Measurements from ENCODE around the gene SOCS2. TPM values are rescaled to one million over a fixed set of nuclear protein-coding genes. Genes with fewer than 3 reads are reported as not detected.

SOCS2 gene
- total RNA-seq, 6 donors from 2014 or later: 18.3 to 63.0 (median 34.6) TPM

DNA sequence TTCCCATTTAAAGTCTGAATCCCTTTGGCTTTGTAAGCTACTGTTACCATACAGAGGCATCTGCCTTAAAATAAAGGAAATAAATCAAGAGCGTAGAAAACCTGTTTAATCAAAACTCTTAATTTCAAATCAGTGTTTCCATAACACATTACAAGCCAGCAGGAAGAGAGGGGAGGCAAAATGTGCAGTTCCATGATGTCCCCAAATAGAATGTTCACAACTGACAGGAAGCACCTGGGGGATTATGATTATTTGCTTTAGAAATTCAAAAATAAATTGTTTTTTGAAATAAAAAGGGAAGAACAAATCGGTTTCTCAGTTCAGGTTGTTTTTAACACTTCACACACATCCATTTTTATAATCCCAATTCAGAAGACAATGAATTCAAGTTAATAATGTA, 21.4 kb downstream of the SOCS2 start:
- peak overlapping the region; percentile 27 to 83 (median 72) for H3K27ac ChIP-seq

DNA sequence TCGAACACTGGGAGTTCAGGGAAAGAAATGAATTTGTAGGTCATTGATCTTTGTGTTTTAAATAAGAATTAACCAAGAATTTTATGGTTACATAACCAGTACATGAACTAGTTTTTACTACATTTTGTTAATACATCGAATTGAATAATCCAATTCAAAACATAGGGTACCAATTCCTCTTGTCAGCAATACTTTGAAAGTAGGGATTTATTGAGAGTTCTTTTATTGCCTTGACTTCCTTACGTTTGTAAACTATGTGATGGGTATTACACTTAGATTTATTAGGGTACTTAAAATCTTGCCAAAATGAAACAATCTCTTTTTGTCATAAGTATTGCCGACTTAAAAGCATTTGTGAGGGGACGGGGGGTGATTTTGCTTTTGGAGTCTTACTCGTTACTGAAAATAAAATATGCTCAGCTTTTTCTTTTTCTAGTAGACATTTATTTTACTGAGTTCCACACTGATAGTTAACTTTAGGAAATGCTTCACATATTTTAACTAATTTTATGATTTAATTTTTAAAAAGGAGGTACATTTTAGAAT, 22.4 kb downstream of the SOCS2 start:
- peak overlapping the region; percentile 27 to 83 (median 72) for H3K27ac ChIP-seq
- peak overlapping the region in 2 of 4 donors; percentile 21 to 24 for H3K4me3 ChIP-seq
- 50 to 53% methylated on average over 6 of the region's 6 CpGs for WGBS, 2 donors
- DNase-seq: no peak
- no peaks in the 10 kb centered on the region for H3K27me3 ChIP-seq
- peaks cover 0 to 8% (median 2%) of the 10 kb centered on the region in 4 donors for H3K4me1 ChIP-seq
- H3K36me3 ChIP-seq: no peaks in the 10 kb centered on the region
- H3K9me3 ChIP-seq: no peaks in the 10 kb centered on the region
- no peak for TF ChIP-seq EP300 (IDR thresholded peaks at IDR 0.05)
- ATAC-seq (ENCODE audit: low FRiP score in 2 of 2): no peak

More for the DNA sequence above, 21.4 kb downstream of the SOCS2 start:
- peaks cover 0 to 8% (median 2%) of the 10 kb centered on the region in 4 donors for H3K4me1 ChIP-seq
- H3K27me3 ChIP-seq: no peaks in the 10 kb centered on the region
- WGBS, 2 donors: 34 to 54% methylated on average over 2 of the region's 2 CpGs
- ATAC-seq (ENCODE audit: low FRiP score in 2 of 2): no peak
- no peaks in the 10 kb centered on the region for H3K9me3 ChIP-seq
- no peaks in the 10 kb centered on the region for H3K36me3 ChIP-seq
- no peak for DNase-seq
- peak overlapping the region in 2 of 4 donors; percentile 21 to 24 for H3K4me3 ChIP-seq
- TF ChIP-seq, protein P1, sequence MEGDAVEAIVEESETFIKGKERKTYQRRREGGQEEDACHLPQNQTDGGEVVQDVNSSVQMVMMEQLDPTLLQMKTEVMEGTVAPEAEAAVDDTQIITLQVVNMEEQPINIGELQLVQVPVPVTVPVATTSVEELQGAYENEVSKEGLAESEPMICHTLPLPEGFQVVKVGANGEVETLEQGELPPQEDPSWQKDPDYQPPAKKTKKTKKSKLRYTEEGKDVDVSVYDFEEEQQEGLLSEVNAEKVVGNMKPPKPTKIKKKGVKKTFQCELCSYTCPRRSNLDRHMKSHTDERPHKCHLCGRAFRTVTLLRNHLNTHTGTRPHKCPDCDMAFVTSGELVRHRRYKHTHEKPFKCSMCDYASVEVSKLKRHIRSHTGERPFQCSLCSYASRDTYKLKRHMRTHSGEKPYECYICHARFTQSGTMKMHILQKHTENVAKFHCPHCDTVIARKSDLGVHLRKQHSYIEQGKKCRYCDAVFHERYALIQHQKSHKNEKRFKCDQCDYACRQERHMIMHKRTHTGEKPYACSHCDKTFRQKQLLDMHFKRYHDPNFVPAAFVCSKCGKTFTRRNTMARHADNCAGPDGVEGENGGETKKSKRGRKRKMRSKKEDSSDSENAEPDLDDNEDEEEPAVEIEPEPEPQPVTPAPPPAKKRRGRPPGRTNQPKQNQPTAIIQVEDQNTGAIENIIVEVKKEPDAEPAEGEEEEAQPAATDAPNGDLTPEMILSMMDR (IDR thresholded peaks at IDR 0.05): no peak
- no peak for TF ChIP-seq POLR2AphosphoS5 (IDR thresholded peaks at IDR 0.05)
- TF ChIP-seq POLR2A (IDR thresholded peaks at IDR 0.05): no peak
- TF ChIP-seq EP300 (IDR thresholded peaks at IDR 0.05): no peak

DNA sequence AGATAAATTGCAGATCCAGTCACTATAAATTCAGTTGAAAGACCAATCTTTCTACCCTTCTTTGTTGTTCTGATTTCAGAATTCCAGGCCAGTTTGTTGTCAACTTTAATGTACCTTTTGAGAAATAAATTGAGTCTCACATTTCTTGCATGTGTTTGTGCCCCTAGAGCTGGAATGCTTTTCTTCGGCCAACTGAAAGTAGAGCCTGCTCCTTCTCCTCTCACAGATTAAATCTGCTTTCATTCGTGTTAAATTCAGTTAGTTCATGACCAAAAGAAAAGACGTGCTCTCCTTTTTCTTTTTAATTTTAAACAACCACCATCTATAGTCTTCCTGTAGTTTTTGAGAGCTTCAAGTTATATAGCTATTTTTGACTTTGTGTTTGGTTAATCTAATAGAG, 22.9 kb downstream of the SOCS2 start:
- WGBS, 2 donors: 27 to 53% methylated on average over 3 of the region's 3 CpGs
- ATAC-seq (ENCODE audit: low FRiP score in 2 of 2) (no peak), DNase-seq (no peak)
- Histone ChIP-seq H3K36me3 (no peaks in the 10 kb centered on the region), H3K4me1 (peaks cover 0 to 8% (median 2%) of the 10 kb centered on the region in 4 donors), H3K4me3 (peak overlapping the region in 2 of 4 donors; percentile 21 to 24), H3K9me3 (no peaks in the 10 kb centered on the region), H3K27me3 (no peaks in the 10 kb centered on the region), H3K27ac (peak overlapping the region; percentile 27 to 83 (median 72))
- TF ChIP-seq POLR2AphosphoS5 (IDR thresholded peaks at IDR 0.05) (no peak), POLR2A (IDR thresholded peaks at IDR 0.05) (no peak), EP300 (IDR thresholded peaks at IDR 0.05) (no peak)
- TF ChIP-seq, protein P1 (IDR thresholded peaks at IDR 0.05): no peak

DNA sequence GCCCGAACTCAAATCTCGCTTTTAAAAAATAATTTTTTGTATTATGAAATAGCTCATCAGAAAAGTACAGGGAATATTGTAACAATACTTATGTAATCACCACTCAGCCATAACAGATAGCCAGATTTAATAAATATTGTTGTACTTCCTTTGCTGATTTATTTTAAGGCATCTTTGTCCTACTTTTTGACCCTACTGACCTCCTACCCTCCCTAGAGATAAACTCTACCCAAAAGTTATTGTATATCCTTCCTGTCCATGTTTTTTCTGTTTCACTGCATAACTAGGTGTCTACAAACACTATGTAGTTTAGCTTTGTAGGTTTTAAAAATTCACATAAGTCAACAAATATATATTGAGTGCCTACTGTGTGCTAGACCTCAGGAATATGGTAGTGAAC, 25.1 kb downstream of the SOCS2 start:
- Histone ChIP-seq H3K36me3 (no peaks in the 10 kb centered on the region), H3K4me3 (no peak overlapping the region), H3K27me3 (no peaks in the 10 kb centered on the region), H3K4me1 (peaks cover 0 to 9% (median under 1%) of the 10 kb centered on the region in 4 donors), H3K27ac (no peak overlapping the region), H3K9me3 (no peaks in the 10 kb centered on the region)
- no peak for ATAC-seq (ENCODE audit: low FRiP score in 2 of 2)
- no peak for DNase-seq
- TF ChIP-seq POLR2AphosphoS5 (IDR thresholded peaks at IDR 0.05) (no peak), EP300 (IDR thresholded peaks at IDR 0.05) (no peak), POLR2A (IDR thresholded peaks at IDR 0.05) (no peak)
- TF ChIP-seq, protein P1 (IDR thresholded peaks at IDR 0.05): no peak
- 75 to 80% methylated on average over 2 of the region's 2 CpGs for WGBS, 2 donors

DNA sequence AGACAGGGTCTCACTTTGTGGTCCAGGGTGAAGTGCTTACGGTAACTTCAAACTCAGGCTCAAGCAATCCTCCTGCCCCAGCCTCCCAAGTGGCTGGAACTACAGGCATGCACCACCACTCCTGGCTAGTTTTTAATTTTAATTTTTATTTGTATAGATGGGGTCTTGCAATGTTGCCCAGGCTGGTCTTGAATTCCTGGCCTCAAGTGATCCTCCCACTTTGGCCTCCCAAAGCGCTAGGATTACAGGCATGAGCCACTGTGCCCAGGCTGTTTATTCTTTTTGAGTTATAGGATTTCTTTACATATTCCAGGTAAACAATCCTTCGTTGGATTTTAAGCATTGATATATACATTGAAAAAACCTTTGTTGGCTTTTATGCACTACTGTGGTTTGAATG, 26.7 kb downstream of the SOCS2 start:
- 97% methylated on average over 3 of the region's 3 CpGs for WGBS, 2 donors
- ATAC-seq (ENCODE audit: low FRiP score in 2 of 2) (no peak), DNase-seq (no peak)
- H3K27ac ChIP-seq: no peak overlapping the region
- H3K36me3 ChIP-seq: no peaks in the 10 kb centered on the region
- no peaks in the 10 kb centered on the region for H3K27me3 ChIP-seq
- H3K4me3 ChIP-seq: no peak overlapping the region
- H3K9me3 ChIP-seq: no peaks in the 10 kb centered on the region
- TF ChIP-seq EP300 (IDR thresholded peaks at IDR 0.05): no peak
- TF ChIP-seq, protein P1 (IDR thresholded peaks at IDR 0.05): no peak
- no peak for TF ChIP-seq POLR2A (IDR thresholded peaks at IDR 0.05)
- TF ChIP-seq POLR2AphosphoS5 (IDR thresholded peaks at IDR 0.05): no peak
- peaks cover 6 to 9% (median 8%) of the 10 kb centered on the region in 4 donors for H3K4me1 ChIP-seq
